Mesothelial cell of epicardium (in vitro differentiated cells): ENCODE measurements around the gene TMEM150C. TPM values are rescaled to one million over a fixed set of nuclear protein-coding genes. Genes with fewer than 3 reads are reported as not detected.
A peak's percentile ranks its signal among the peaks of the same experiment; 100 is the strongest.

Experiments used
- DNase-seq, 2 experiments: peaks; one replicate each; pipeline ENCODE4 v3.0.0; 2021; ENCODE audit warnings: low spot score in 2 of 2; ENCODE audit not compliant: unreplicated experiment in 2 of 2
- H3K27ac Mint-ChIP-seq: 2 replicates; pipeline ENCODE4 v1.8.0; 2021; ENCODE audit warnings: mixed read lengths
- H3K27me3 Mint-ChIP-seq: 2 replicates; pipeline ENCODE4 v1.8.0; 2021; ENCODE audit warnings: low read depth, mixed read lengths
- H3K36me3 Mint-ChIP-seq: 2 replicates; pipeline ENCODE4 v1.8.0; 2021; ENCODE audit warnings: mixed read lengths
- H3K4me1 Mint-ChIP-seq: 2 replicates; pipeline ENCODE4 v1.8.0; 2021; ENCODE audit warnings: mixed read lengths
- H3K4me3 Mint-ChIP-seq: 2 replicates; pipeline ENCODE4 v1.8.0; 2021; ENCODE audit warnings: mild to moderate bottlenecking, moderate library complexity, mixed read lengths
- H3K9me3 Mint-ChIP-seq: 2 replicates; pipeline ENCODE4 v1.8.0; 2021; ENCODE audit warnings: mixed read lengths
- total RNA-seq: library from RNA; stranded (reverse); gene quantifications from 3 replicates; pipeline ENCODE4 v1.2.1, GENCODE V29; 2021
- TF ChIP-seq, protein P1 (sequence below): fragments of 200-600 bp; sonication (generic); IDR thresholded peaks from one replicate; pipeline ENCODE4 v1.5.0; 2021; ENCODE audit warnings: antibody characterized with exemption; ENCODE audit not compliant: unreplicated experiment

TMEM150C gene
- total RNA-seq, 1 donor from 2014 or later, result 4.3 TPM

DNA sequence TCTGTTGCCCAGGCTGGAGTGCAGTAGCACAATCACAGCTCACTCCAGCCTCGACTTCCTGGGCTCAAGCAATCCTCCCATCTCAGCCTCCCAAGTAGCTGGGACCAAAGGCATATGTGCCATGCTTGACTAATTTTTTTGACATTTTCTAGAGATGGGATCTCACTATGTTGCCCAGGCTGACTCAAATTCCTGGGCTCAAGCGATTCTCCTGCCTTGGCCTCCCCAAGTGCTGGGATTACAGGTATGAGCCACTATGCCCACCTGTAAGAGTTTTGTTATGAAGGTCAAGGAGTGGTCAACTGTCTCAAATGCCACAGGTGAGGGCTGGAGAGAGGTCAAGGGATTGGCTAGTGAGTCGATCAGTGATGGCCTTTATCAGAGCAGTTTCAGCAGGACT, 32.5 kb downstream of the TMEM150C start:
- Mint-ChIP-seq H3K27me3 (no peaks in the 10 kb centered on the region), H3K9me3 (no peaks in the 10 kb centered on the region), H3K36me3 (no peaks in the 10 kb centered on the region), H3K4me1 (peaks cover 12% of the 10 kb centered on the region), H3K27ac (no peak overlapping the region), H3K4me3 (no peak overlapping the region)
- no peak for DNase-seq
- TF ChIP-seq, protein P1, sequence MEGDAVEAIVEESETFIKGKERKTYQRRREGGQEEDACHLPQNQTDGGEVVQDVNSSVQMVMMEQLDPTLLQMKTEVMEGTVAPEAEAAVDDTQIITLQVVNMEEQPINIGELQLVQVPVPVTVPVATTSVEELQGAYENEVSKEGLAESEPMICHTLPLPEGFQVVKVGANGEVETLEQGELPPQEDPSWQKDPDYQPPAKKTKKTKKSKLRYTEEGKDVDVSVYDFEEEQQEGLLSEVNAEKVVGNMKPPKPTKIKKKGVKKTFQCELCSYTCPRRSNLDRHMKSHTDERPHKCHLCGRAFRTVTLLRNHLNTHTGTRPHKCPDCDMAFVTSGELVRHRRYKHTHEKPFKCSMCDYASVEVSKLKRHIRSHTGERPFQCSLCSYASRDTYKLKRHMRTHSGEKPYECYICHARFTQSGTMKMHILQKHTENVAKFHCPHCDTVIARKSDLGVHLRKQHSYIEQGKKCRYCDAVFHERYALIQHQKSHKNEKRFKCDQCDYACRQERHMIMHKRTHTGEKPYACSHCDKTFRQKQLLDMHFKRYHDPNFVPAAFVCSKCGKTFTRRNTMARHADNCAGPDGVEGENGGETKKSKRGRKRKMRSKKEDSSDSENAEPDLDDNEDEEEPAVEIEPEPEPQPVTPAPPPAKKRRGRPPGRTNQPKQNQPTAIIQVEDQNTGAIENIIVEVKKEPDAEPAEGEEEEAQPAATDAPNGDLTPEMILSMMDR, result no peak

DNA sequence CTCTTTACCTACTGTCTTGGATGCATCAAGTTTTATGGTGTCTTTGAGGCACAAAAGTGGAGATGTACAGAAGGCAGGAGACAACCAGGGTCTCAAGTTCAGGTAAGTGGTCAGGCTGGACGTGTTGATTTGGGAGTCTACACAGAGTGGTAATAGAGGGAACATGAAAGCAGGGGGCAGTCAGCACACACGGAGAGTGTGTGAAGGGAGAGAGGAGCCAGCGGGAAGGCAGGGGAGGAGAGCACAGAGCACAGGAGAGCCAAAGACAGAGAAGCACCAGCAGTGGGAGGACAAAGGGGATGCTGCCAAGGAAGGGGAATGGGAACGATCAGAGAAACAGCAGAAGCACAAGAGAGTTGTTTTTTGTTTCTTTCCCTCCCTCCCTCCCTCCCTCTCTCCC, 32.9 kb downstream of the TMEM150C start:
- DNase-seq, result no peak
- no peak overlapping the region for H3K27ac Mint-ChIP-seq
- H3K4me3 Mint-ChIP-seq, result no peak overlapping the region
- H3K36me3 Mint-ChIP-seq, result no peaks in the 10 kb centered on the region
- TF ChIP-seq, protein P1, result no peak
- no peaks in the 10 kb centered on the region for H3K9me3 Mint-ChIP-seq
- no peaks in the 10 kb centered on the region for H3K27me3 Mint-ChIP-seq
- peaks cover 13% of the 10 kb centered on the region for H3K4me1 Mint-ChIP-seq

DNA sequence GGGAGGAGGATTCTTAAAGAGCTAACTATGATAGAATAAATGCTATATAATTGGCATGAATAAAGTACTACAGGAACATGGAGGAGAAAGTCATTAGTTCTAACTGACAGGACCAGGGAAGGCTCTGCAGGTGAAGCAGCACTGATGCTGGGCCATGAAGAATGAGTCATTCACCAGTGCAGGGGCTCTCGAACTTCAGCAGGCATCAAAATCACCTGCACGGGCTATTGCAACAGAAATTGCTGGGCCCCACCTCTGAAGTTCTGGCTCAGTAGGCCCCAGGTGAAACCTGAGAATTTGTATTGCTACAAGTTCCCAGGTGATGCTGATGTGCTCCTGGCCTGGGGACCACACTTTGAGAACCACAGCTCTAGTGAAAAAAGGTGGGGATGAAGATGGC, 33.7 kb downstream of the TMEM150C start:
- H3K36me3 Mint-ChIP-seq, result no peaks in the 10 kb centered on the region
- TF ChIP-seq, protein P1, result no peak
- DNase-seq, result no peak
- no peaks in the 10 kb centered on the region for H3K9me3 Mint-ChIP-seq
- no peaks in the 10 kb centered on the region for H3K27me3 Mint-ChIP-seq
- H3K4me1 Mint-ChIP-seq, result peaks cover 13% of the 10 kb centered on the region
- no peak overlapping the region for H3K27ac Mint-ChIP-seq
- no peak overlapping the region for H3K4me3 Mint-ChIP-seq

DNA sequence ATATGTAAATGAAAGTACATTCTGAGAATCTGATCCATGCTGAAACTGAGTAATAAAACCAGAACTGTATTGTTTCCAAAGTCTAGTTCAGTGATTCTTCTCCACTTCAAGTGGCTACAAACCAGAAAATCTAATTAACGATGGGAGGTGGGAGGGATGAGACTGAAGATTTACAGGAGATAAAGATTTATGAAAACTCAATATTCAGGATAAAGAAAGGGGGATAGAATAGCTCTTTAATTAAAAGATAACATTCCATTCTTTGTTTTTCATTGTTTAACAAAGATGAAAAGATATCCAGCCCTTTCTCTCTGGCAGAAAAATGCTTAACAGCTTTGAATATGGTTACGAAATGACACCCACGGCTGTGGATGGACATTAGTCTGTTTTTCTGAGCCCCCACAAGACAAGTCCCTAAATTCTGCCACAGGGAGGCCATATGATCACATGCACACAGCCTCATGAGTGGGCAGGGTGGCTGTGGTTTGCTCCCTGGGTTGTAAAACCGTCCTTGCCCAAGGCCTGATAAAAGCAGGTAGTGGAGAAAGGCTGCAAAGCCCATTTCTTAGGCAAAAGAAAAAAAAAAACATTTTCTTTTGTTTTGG, 36.4 kb downstream of the TMEM150C start:
- H3K27ac Mint-ChIP-seq, result peak overlapping the region; percentile 65
- H3K27me3 Mint-ChIP-seq, result peaks cover 2% of the 10 kb centered on the region
- H3K4me3 Mint-ChIP-seq, result no peak overlapping the region
- TF ChIP-seq, protein P1, result no peak
- H3K9me3 Mint-ChIP-seq, result no peaks in the 10 kb centered on the region
- H3K4me1 Mint-ChIP-seq, result peaks cover 13% of the 10 kb centered on the region
- DNase-seq, result no peak
- H3K36me3 Mint-ChIP-seq, result no peaks in the 10 kb centered on the region

DNA sequence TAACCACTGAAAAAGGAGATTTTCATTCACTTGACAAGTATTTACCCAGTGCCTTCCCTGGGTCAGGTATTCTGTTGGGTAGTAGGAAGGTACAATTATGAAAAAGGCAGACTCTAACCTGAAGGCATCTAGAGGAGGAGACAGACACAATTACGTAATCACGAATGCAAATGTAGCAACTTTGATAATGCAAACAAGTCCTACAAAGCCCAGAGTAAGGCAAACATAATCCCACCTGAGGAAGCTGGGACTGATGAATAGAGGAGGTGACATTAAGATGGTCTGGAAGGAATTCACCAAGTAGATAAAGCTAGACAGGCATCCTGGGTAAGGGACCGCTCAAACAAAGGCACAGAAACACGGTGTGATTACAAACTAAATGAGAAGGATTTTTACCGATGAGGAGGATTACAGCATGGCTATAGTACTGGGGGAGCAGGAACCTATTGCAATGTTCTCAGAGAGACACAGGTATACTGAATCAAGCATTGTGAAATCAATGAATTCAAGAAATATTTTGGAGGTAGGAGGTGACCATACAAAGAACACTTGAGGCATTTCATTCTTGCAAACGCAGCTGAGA, 37.1 kb downstream of the TMEM150C start:
- Mint-ChIP-seq H3K27me3 (peaks cover 2% of the 10 kb centered on the region), H3K9me3 (no peaks in the 10 kb centered on the region), H3K4me1 (peaks cover 13% of the 10 kb centered on the region), H3K36me3 (no peaks in the 10 kb centered on the region), H3K27ac (no peak overlapping the region), H3K4me3 (no peak overlapping the region)
- TF ChIP-seq, protein P1, result no peak
- DNase-seq, result no peak

DNA sequence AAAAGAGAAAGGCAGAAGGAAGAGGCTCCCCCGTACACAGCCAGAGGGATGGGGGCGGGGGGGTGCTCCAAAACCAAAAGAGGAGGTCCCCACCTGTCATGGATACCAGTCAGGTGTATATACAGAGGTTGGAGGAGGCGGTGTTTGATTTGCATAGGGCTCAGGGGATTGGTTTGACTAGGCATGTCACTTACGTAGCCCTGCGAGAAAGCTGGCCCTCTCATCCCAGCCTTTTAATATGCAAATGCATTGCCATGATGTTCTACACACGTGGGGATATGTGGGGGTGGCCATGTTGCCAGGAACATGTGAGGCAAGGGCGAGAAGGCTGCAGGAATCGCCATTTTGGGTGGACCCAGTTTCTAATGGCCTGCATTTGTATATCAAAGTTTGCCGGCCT, 38.6 kb downstream of the TMEM150C start:
- Mint-ChIP-seq H3K4me3 (no peak overlapping the region), H3K27me3 (peaks cover 2% of the 10 kb centered on the region), H3K9me3 (no peaks in the 10 kb centered on the region), H3K36me3 (no peaks in the 10 kb centered on the region), H3K27ac (no peak overlapping the region), H3K4me1 (peaks cover 19% of the 10 kb centered on the region)
- no peak for DNase-seq
- TF ChIP-seq, protein P1, result no peak
